Activated CD4-positive, CD25-positive, alpha-beta regulatory T cell treated with anti-CD3 and anti-CD28 coated beads, Interleukin-2, amount 50 U/mL, for 16 hours (primary cell): ENCODE results near the gene STIL.

ENCODE experiments used
- DNase-seq: peaks from one replicate; pipeline ENCODE4 v3.0.0-alpha.2; 2020; ENCODE audit warnings: low read depth, low spot score

The STIL gene

DNA sequence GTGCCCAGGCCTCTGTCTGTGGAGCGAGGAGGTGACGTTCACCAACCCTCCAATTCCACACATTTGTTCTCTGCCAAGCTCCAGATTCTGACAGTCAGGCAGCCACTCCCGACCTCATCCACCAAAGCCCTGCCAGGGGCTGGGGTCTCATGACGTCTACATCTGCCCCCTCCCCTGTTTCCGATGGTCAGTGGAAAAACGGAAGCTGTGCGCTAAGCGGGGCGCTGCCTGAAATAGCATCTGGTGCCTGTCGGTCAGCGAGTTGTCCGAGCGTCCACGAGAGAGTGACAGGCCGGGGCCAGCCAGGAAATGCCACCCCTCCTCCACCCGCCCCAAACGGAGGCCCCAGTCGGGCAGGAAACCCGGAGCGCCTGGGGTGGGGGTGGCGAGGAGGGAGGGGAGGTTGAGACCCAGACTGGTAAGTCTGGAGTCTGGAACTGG, 78.7 kb downstream of the STIL start:
- no peak for DNase-seq

DNA sequence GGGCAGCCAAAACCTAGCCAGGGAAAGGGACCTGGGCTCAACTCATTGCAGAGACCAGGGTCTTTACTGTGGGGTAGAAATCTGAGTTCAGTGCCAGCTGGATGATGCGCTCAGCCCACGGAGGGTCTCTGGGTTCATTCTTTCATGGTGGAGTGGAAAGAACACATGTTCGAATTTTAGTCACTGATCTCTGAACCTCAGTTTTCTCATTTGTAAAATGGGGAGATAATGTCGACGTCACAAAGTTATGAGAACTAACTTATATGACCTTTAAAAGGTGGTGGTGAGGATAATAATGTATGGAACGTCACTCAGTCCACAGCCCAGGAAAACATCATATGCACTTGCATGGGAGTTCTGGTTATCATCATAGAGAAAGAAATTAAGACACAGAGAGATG, 80.8 kb downstream of the STIL start:
- no peak for DNase-seq

DNA sequence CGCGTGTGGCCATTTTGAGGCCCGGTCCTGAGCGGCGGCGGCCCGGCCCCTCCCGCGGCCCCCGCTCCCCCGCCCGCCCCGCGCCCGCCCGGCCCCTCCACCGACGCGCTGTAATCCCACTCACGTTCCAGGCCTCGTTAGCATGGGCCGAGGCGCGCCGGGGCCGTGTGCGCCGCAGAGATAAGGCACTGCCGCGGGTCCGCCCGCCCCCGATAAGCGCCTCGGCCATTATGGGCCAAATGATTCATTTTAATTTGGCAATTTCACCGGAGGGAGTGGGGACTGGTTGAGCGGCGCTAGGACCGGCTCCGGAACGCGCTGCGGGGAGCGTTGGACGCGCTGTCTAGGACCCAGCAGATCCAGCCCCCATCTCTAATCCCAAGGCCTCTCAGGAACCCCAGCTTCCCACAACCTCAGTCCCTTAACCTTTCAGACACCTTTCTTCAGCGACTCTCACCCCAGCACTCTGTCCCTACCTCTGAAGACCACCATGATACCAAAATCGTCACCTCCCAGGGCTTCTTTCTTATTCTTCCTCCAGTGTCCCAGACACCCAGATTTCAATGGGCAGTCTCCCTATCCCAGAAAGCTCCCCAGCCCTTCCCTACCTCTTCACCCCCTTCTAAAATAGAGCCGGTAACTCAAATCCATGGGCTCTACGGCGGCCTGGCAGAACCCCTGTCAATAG, 81.6 kb downstream of the STIL start, which contains the start of gene TAL1:
Gene TAL1, minus strand, starts transcription at position 39 of the 688 bp plus-strand sequence. CDS start 6,337 bp downstream, outside the sequence.
- DNase-seq: no peak

DNA sequence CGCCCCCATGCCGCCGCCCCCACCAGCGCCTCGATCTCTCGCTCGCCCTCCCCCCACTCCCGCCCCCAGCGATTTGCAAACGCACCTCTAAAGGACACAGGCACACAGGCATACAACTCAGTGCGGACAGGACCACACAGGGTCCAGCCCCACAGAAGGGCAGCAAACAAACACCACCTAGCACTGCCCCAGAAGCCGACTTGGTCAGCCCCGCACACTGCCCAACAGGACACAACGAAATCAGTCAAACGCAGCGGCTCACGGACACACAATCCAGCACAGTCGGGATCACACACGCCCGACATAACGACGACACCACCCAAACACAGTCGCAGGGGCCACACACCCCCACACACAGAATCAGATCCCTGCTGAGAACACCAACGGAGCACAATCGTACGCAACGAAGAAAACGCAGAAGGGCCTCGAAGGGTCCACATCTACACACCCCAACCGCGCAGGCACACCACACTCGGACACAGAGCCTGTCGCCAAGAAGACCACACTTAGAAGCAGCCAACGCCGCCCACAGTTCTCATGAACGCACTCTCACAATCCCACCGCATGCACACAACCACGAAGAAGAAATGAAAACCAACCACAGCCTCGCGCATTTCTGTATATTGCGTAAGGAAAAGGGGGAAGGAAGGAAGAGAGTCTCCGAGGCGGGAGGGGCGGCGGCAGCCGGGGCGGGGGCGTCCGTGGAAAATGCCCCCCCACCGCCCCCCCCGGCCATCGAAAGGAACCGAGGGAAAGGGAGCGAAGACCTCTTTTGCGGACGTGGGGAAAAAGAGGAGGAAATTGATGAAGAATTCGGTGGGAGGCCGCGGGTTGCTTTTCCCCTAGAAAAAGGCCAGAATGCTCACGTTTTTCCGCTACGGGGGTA, 82.4 kb downstream of the STIL start:
- DNase-seq: no peak

DNA sequence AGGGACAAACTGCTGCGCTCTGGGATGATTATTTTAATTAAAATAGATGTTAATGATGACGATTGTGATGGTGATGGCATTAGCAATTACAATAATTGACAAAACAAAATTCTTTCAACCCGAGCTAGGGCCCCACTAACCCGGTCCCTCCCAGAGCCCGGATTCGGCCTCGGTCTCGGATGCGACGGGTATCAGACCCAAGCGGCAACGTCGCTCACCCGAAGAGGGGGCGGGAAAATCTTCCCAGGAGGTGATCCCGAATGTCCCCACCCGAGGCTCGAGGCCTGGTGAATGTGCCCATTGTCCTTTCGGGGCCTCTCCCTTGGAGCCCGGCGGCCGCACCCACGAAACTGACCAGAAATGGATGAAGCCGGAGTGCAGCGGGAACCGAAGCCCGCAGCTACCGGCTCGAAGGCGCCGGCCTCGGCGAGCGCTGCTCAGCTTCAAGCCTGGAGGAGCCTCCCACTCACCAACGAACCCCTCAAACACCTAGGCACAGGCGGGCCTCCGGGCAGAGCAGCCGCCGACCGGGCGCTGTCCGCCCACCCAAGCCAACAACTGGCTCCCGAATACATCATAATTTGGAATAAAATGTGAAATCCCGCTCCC, 83.2 kb downstream of the STIL start:
- no peak for DNase-seq

DNA sequence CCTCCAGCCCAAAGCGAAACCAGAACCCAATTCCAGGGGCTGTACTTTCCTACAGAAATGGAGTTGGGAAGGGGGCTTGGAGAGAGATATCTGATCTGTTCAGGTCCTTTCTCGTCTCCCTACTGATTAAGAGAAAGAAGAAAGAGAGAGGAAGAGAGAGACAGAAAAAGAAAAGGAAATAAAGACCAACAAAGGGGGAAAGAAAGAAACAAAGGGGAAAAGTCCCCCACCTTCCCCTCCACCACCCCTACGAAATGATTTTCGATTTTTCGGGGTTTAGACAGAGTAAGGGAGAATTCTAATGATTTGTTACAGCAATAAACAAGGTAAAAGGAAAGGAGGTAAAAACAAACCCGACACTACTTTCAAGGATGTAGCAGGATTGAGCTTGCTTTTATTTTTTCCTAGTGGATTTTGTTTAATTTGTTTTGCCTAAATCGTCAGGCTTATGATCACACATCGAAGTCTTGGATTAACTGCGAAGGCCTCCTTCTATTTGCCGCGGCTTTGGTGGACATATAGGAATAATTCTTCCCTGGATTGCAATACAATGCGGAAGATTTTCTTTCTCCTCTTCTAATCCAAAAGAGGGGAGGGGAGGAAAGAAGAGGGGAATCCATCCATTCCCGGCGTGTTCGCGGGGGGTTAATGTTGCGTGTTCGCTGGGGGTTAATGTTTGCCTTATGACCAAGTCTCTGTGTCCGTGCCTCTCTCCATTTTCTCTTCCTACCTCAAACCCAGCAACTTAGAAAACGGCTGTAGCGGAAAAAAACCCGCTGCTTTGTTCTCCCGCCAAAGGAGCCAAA, 83.9 kb downstream of the STIL start:
- no peak for DNase-seq

DNA sequence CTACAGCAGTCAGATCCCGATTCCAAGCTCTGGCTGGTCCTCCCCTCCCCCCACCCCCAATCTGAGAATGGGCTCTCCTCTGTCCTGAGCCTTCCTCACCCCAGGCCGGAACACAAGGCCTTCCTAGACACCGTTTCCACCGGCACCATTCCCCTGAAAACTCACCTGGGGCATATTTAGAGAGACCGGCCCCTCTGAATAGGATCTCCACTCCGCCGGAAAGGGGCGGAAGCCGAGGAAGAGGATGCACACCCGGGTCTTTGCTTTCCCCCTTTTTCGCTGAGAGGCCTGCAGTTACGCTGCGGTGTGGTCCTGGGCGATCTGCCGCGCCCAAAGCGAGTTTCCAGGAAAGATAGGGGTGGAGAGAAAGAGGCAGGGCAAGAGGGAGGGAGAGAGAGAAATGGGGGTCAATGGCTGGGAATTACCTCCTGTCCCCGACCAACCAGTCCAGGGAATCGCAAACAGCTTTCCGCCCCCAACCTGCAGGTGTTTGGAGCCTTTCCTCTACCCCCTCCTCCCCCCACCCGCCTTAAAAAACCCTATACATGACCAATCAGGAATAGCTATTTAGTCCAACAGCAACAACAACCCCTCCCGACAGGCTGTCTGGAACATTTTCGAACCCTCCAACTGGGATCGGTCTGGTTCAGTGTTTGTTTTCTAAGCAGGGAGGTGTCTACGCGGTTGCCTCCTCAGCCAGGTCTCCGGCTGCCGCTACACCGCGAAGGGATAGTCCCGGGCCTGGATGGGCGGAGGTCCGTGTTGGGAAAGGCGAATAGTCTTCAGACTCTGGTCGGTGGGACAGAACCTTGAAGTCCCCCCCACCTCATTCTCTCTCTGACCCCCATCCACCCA, 84.7 kb downstream of the STIL start:
- no peak for DNase-seq

DNA sequence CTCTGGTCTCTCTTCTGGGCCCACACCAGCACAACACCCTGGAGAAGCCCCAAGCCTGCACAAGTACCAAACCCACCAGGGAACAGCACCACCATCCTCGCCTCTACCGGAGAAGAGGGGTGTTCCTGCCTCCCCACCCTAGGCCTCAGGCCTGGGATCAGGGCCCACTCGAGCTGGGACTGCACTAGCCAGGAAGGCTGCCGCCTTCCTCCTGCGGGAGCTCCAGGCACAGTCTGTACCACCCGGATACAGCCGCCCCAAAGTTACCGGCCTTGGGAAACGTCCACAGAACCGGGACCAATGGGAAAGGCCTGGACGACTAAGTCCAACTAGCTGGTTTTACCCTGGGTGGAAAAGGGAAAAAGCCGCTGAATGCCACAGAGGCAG, 85.3 kb downstream of the STIL start:
- no peak for DNase-seq

DNA sequence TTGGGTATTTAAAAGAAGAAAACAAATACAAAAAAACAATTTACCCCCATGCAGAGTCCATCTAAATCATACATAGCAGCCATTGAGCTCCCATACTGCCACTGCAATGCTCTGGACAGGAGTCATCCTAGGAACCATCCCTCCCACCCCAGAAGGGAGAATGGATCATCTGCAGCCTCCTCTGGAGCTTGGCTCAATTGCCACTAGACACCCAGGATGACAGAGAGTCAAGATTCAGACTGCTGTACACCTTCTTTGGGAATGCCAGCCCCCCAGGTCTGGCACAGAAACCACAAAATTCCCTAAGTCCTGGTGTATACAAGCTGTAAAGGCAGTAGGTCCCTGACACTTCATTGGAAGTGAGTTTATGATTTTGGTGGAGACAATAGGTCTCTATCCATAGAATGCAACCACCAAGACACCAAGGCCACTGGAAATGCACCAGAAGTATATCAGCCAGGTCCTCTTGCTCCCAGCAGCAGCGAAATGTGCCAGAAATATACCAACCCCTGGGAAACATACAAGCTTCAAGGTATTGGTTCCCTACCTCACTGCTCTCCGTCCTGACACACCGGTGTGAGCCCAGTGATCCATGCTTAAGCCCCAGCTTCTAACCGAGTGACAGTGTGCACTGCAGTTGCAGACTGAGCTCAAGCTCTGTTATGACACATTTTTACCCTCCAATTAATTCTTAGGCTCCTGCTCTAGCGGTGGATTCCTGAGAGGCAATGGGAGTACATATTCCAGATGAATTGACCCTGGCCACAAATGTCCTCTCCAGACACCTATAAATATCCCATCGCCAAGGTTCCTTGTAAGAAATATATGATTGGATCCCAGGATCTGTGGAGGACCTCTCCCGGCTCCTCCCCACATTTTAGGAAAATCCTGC, 86.4 kb downstream of the STIL start:
- DNase-seq: no peak

DNA sequence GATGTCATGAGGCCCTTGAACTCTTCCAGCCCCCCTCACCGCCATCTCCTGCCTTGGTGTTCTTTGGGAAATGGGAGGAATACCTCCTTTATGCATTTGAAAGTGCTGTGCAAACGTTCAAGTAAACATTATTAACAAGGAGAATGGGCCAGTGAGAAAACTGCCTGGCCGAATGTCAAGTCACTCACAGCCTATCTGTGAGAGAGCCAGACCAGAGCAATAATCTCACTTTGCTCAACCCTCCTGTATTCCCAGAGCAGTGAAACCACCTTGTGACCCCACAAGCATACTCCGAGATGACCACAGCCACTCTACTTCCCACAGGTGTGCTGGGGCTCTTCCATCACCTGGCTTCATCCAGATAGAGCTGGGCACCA, 87.1 kb downstream of the STIL start:
- DNase-seq: no peak

DNA sequence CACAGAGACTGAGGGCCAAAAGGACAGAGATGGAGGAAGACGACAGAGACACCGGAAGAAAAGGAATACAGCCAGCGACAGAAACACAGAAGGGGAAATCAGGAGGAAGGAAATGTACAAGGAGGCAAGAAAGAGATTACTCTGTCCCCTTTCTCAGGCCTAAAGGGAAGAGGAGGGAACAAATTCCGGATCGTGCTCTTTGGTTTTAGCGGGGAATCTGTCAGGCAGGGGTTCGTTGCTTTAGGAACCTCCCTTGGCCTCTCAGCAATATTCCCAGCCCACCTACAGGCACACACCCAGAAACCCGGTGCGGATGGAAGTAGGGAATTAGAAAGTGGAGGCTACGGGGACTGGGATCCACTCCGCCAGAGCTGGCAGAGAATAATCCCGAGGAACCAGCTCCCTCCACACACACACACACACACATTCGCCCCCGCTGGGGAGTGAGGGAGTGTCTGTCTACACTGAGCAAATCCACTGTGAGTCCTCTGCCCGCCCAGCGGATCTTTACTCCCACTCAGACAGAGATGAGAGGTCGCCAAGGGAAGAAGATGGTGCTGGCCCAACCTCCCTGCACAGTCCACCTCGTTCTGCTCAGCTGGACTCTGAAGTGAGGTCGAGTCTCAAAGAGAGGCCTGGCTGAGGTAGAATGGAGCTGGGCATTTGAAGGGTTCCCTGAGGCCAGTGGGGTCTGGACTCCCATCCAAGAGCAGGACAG, 87.7 kb downstream of the STIL start:
- no peak for DNase-seq

DNA sequence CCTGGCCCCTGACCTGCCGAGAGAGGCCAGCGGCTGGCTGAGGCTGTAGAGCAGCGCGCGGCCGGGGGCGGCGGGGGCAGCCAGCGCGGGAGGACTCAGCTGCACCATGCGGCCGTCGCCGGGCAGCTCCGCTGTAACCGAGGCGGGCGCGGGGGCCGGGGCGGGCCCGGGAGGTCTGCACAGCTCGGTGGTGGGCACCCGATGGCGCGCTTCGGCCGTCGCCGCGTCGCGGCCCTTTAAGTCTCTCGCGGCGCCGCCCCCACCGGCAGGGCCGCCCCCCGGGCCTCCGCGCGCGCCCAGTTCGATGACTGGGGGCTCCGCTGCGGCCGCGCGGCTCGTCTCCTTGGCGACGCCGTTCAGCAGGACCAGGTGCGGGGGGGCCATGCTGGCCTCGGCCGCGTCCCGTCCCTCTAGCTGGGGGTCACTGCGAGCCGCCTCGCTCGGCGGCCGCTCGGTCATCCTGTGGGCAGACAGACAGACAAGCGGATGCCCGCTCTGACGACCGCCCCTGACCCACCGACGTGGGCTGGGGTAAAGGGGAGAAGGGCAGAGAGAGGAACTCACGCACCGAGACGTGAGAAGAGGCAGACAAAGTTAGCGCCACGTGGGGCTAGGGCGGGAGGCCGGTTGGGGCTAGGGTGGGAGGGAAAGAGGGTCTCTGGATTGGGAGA, 88.4 kb downstream of the STIL start:
- no peak for DNase-seq

DNA sequence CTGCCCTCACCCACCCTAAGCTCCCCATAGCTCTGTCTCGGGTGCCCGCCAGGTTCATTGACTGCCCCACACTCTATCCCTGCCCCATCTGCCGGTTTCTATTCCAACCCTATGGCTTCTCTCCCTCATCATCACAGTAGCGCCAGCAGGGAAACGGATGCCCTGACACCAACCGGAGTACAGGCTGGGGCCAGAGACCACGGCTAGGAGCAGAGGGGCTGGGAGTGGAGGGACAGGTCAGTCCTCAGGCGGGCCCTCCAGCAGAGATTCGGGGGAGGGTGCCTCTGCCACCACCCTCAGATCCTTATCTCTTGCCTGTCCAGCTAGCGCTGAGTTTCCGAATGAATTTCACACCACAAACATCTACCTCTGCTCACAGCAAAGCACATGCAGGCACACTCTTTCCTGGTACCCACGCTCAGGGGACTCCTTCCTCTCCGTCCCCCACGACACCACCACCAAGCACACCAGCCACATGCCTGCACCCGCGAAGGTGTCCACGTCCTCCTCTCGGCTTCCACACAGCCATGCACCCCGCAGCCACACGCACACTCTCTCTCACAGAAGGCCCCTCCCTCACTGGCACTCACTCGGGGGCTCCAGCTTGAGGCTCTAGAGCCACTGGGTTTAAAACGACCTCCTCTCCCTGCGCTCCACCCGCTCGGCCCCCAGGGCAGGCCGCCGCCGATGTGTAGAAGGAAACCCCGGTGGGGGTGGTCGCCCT, 89.1 kb downstream of the STIL start:
- no peak for DNase-seq

DNA sequence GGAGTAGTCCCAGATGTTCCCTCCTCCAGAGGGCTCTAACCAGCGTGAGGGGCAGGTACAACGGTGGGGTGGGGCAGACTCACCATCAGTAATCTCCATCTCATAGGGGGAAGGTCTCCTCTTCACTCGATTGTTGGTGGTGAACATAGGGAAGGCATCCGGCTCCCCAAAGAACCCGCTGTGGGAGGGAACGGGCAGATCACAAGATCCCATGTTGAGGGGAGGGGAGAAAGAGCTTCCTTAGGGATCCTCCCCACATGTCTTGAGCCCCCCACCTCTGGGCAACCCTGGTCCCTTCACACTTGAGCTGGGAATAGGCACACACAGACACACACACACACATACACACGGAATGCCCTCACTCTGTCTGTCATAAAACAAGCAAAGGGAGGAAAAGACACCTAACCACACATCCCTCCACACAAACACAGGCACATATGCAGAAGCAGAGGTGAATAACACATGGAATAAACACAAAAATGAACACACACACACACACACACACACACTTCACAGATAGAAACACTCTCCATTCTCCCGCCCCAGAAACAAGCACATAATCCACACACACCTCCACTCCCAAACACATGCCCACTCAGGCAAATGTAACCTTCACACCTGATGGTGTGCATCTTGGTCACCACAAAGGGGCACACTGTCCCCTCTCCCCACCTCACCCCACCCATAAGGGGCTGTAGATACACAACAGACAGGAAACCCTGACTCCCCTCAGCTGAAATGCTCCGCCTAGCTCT, 89.8 kb downstream of the STIL start:
- no peak for DNase-seq

DNA sequence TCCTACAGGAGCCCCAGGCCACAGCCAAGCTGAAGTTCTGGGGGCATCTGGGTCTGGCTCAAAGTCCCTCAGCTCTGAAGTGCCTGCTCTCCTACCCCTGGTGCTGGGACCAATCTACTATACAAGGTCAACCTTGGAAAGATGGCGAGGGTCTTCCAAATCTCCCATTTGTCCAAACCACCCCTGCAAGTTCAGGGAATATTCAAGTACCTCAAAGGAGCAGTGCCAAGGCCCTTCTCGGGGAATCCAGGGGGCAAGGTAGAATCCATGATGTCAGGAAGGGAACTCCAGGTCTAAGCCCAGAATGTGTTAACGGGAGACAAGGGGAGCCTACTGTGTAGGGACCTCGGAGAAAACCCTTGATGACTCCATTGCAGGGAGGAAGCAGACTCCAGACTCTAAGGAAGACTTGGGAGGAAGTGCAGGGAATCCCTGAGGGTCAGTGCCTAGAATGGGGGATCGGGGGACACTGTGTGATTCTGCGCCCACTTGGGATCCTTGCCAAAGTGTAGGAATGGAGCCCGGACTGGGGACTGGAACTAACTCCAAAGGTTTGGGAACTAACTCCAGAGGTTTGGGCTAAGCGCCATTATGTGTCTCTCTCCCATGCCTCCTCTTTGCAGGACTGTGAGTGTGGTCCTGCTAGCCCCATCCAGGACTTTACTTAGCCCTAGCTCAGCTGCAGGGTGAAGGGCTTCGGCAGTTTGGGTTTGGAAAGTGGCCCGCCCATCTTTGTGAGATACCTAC, 90.6 kb downstream of the STIL start:
- no peak for DNase-seq

DNA sequence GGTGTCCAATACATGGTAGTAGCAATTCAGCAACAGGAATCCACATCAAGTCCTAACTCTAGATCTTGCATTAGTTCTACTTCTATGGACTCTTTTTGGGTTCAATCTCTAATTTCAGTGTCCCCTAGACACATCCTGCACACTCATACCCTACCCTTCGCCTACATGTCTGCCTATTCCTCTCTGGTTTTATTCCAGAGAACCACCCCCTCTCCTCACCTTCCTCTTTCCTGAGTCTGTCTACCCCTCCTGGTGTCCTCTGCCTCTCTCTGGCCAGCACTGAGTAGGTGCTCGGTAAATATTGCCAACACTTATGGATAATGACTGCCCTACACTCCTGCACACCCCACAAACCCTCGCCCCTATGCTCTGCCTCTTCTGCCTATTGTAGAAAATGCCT, 91.5 kb downstream of the STIL start:
- DNase-seq: no peak
